HAP-1 (cell line): ENCODE results near the gene P4HB.

Source experiments
- DNase-seq, 2 experiments: peaks; one replicate each; pipeline ENCODE4 v3.0.0-alpha.2; 2016 to 2020; ENCODE audit warnings: low spot score in 2 of 2
- H3K27me3 ChIP-seq: fragments of 250-450 bp; sonication (Bioruptor Pico); 2 replicates; pipeline ENCODE4 v1.5.1; 2020; ENCODE audit warnings: low read depth, mild to moderate bottlenecking, moderate library complexity
- H3K36me3 ChIP-seq: fragments of 250-450 bp; sonication (Bioruptor Pico); replicated peaks from 2 replicates; pipeline ENCODE4 v1.5.1; 2020; ENCODE audit warnings: mild to moderate bottlenecking
- H3K4me1 ChIP-seq: fragments of 250-450 bp; sonication (Bioruptor Pico); 2 replicates; pipeline ENCODE4 v1.5.1; 2020; ENCODE audit warnings: mild to moderate bottlenecking
- H3K4me3 ChIP-seq: fragments of 250-450 bp; sonication (Bioruptor Pico); 2 replicates; pipeline ENCODE4 v1.5.1; 2020; ENCODE audit warnings: mild to moderate bottlenecking, moderate library complexity
- H3K9me3 ChIP-seq: fragments of 250-450 bp; sonication (Bioruptor Pico); 2 replicates; pipeline ENCODE4 v1.5.1; 2020; ENCODE audit warnings: mild to moderate bottlenecking, moderate library complexity
- in situ Hi-C: fragments of 300-500 bp; cut with MboI; formaldehyde crosslinking; loops from 3 replicates; pipeline ENCODE4 v1.14.3; 2020; ENCODE audit warnings: low sequenced_read_pairs, inconsistent platforms, mixed read lengths

P4HB gene

GRCh38 chr17:81815646-81815986 lies 44.7 kb downstream of the P4HB start:
- Histone ChIP-seq H3K36me3 (no peaks in the 10 kb centered on the region), H3K9me3 (no peaks in the 10 kb centered on the region), H3K4me1 (no peaks in the 10 kb centered on the region), H3K4me3 (no peak overlapping the region), H3K27me3 (peaks cover 12% of the 10 kb centered on the region; the same call in 1 of the 2 replicates)
- no peak for DNase-seq
- in situ Hi-C loops: no loop called here

DNA sequence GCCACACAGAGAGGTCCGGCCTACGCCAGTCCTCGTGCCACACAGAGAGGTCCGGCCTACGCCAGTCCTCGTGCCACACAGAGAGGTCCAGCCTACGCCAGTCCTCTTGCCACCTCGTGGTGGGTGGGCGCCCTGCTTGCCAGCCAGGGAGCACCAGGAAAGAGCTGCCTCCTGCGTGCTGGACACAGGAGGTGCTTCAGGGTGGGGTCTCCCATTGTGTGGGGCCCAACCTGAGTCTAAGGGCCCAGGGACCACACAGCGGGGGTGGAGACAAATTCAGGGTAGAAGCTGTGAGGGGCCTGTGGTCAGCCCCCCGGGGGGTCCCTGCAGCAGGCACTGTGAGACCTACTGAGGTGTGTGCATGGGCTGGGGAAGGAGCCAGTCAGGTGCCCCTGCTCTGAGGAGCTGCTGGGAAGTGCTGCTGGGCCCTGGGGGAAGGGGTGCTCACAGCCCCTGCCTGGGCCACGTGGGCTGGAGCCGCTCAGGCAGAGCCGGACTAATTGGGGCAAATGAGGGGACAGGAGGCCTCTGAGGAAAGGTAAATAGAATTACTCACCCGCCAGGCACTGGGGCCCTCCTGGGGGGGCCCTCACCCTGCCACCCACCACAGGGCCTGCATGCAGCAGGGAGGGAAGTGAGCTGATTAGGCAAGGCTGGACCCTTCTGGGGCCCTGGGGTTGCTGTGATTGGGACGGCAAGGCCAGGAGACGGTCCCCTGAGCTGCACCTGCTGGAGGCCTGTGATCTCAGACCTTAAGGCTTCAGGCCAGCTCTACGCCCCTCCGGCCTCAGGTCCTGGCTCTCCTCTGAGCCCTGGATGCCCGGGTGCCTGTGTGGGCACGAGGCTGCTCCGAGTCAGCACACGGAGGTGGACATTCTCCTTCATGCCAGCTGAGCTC lies 45.3 kb downstream of the P4HB start:
- Histone ChIP-seq H3K4me1 (no peaks in the 10 kb centered on the region), H3K9me3 (no peaks in the 10 kb centered on the region), H3K36me3 (no peaks in the 10 kb centered on the region), H3K27me3 (peaks cover 12% of the 10 kb centered on the region; the same call in 1 of the 2 replicates), H3K4me3 (no peak overlapping the region)
- DNase-seq: no peak
- in situ Hi-C loops: no loop called here

- no peak overlapping the region for H3K4me3 ChIP-seq
- DNase-seq: no peak
- no peaks in the 10 kb centered on the region for H3K9me3 ChIP-seq
- H3K36me3 ChIP-seq: no peaks in the 10 kb centered on the region
- in situ Hi-C loops: no loop called here
- H3K4me1 ChIP-seq: no peaks in the 10 kb centered on the region
- H3K27me3 ChIP-seq: peaks cover 12% of the 10 kb centered on the region; the same call in 1 of the 2 replicates
These were observed 46.3 kb downstream of the P4HB start for GRCh38 chr17:81813861-81814683.

DNA sequence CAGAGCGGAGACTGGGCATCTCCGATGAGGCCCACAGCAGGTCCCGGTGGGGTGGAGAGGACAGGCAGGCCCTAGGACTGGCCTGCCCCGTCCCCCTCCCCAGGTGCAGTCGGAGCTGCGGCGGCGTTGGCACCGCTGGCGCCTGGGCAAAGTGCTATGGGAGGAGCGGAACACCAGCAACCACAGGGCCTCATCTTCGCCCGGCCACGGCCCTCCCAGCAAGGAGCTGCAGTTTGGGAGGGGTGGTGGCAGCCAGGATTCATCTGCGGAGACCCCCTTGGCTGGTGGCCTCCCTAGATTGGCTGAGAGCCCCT lies 47.0 kb downstream of the P4HB start:
- Histone ChIP-seq H3K27me3 (peaks cover 17% of the 10 kb centered on the region), H3K9me3 (no peaks in the 10 kb centered on the region)
- DNase-seq: no peak

GRCh38 chr17:81812571-81813370 lies 47.6 kb downstream of the P4HB start:
- Histone ChIP-seq H3K9me3 (no peaks in the 10 kb centered on the region), H3K36me3 (no peaks in the 10 kb centered on the region), H3K4me3 (no peak overlapping the region), H3K4me1 (no peaks in the 10 kb centered on the region), H3K27me3 (peaks cover 22% of the 10 kb centered on the region)
- DNase-seq: no peak
- in situ Hi-C loops: no loop called here

More for the DNA sequence above, 47.0 kb downstream of the P4HB start:
- in situ Hi-C loops: no loop called here
- H3K36me3 ChIP-seq: no peaks in the 10 kb centered on the region
- no peak overlapping the region for H3K4me3 ChIP-seq
- H3K4me1 ChIP-seq: no peaks in the 10 kb centered on the region

- in situ Hi-C loops: no loop called here
- Histone ChIP-seq H3K36me3 (no peaks in the 10 kb centered on the region), H3K4me3 (no peak overlapping the region), H3K4me1 (no peaks in the 10 kb centered on the region), H3K9me3 (no peaks in the 10 kb centered on the region), H3K27me3 (peaks cover 27% of the 10 kb centered on the region)
- DNase-seq: no peak
These were observed 48.4 kb downstream of the P4HB start for GRCh38 chr17:81811705-81812570.

- H3K36me3 ChIP-seq: no peaks in the 10 kb centered on the region
- in situ Hi-C loops: no loop called here
- no peaks in the 10 kb centered on the region for H3K9me3 ChIP-seq
- DNase-seq: no peak
- no peaks in the 10 kb centered on the region for H3K4me1 ChIP-seq
- H3K27me3 ChIP-seq: peaks cover 35% of the 10 kb centered on the region
- H3K4me3 ChIP-seq: no peak overlapping the region
These were observed 49.2 kb downstream of the P4HB start for GRCh38 chr17:81810892-81811704.

- Histone ChIP-seq H3K36me3 (no peaks in the 10 kb centered on the region), H3K4me1 (no peaks in the 10 kb centered on the region), H3K27me3 (peaks cover 40% of the 10 kb centered on the region), H3K4me3 (no peak overlapping the region), H3K9me3 (no peaks in the 10 kb centered on the region)
- in situ Hi-C loops: no loop called here
- no peak for DNase-seq
These were observed 49.9 kb downstream of the P4HB start for GRCh38 chr17:81810476-81810875.

DNA sequence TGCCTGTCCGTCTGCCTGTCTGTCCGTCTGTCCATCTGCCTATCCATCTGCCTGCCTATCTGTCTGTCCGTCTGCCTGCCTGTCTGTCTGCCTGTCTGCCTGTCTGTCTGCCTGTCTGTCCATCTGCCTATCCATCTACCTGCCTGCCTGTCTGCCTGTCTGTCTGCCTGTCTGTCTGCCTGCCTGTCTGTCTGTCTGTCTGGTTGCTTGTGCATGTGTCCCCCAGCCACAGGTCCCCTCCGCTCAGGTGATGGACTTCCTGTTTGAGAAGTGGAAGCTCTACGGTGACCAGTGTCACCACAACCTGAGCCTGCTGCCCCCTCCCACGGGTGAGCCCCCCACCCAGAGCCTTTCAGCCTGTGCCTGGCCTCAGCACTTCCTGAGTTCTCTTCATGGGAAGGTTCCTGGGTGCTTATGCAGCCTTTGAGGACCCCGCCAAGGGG lies 50.8 kb downstream of the P4HB start:
- peaks cover 46% of the 10 kb centered on the region for H3K27me3 ChIP-seq
- H3K36me3 ChIP-seq: no peaks in the 10 kb centered on the region
- in situ Hi-C loops: no loop called here
- no peaks in the 10 kb centered on the region for H3K4me1 ChIP-seq
- H3K4me3 ChIP-seq: no peak overlapping the region
- no peaks in the 10 kb centered on the region for H3K9me3 ChIP-seq
- DNase-seq: no peak

DNA sequence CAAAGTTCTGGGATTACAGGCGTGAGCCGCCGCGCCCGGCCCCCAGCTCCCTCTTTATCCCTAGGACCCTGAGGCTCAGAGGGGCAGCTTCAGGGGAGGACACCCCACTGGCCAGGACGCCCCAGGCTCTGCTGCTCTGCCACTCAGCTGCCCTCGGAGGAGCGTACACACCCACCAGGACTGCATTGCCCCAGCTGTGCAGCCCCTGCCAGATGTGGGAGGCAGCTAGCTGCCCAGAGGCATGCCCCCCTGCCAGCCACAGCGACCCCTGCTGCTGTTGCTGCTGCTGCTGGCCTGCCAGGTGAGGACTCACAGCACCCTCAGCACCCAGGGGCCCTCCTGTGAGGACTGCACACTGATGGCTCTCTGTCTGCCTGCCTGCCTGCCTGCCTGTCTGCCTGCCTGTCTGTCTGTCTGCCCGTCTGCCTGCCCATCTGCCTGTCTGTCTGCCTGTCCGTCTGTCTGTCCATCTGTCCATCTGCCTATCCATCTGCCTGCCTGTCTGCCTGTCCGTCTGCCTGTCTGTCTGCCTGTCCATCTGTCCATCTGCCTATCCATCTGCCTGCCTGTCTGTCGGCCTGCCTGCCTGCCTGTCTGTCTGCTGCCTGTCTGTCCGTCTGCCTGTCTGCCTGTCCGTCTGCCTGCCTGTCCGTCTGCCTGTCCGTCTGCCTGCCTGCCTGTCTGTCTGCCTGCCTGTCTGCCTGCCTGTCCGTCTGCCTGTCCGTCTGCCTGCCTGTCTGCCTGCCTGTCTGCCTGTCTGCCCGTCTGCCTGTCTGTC lies 51.4 kb downstream of the P4HB start:
- Histone ChIP-seq H3K27me3 (peaks cover 49% of the 10 kb centered on the region), H3K36me3 (no peaks in the 10 kb centered on the region), H3K4me1 (no peaks in the 10 kb centered on the region), H3K4me3 (no peak overlapping the region), H3K9me3 (no peaks in the 10 kb centered on the region)
- DNase-seq: no peak
- in situ Hi-C loops: no loop called here

DNA sequence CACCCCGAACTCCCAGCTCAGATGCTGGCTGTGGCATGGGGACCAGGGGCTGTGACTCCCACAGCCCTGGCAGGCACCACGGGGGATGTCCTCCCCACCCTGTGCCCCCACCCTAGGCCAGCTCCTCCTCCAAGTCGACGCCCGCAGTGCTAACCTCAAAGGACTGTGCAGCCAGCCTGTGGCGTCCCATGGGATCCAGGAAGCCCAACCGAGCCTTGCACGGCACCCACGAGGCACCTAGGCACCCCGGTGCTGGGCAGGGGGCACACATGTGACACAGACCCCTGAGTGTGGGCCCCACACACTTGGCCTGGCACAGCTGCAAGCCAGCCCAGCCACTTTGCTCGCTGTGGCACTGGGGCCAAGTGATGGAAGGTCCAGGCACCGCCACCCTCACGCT lies 52.5 kb downstream of the P4HB start:
- Histone ChIP-seq H3K4me3 (no peak overlapping the region), H3K27me3 (peaks cover 59% of the 10 kb centered on the region), H3K9me3 (no peaks in the 10 kb centered on the region), H3K36me3 (no peaks in the 10 kb centered on the region), H3K4me1 (no peaks in the 10 kb centered on the region)
- no peak for DNase-seq
- in situ Hi-C loops: no loop called here

GRCh38 chr17:81807210-81807719 lies 53.1 kb downstream of the P4HB start:
- Histone ChIP-seq H3K4me1 (no peaks in the 10 kb centered on the region), H3K27me3 (peaks cover 61% of the 10 kb centered on the region), H3K9me3 (no peaks in the 10 kb centered on the region), H3K36me3 (no peaks in the 10 kb centered on the region), H3K4me3 (no peak overlapping the region)
- DNase-seq: no peak
- in situ Hi-C loops: no loop called here
